AG08395 (cell line): ENCODE measurements around the gene IDI2.
"Not testable (repeated sequence)": the region's sequence is repeated elsewhere in the genome, so short reads cannot be mapped to it uniquely, and the experiment has no call there.

Experiments
- DNase-seq: peaks from one replicate; pipeline ENCODE4 v3.0.0; 2012; ENCODE audit warnings: mixed read lengths, low spot score

The IDI2 gene

DNA sequence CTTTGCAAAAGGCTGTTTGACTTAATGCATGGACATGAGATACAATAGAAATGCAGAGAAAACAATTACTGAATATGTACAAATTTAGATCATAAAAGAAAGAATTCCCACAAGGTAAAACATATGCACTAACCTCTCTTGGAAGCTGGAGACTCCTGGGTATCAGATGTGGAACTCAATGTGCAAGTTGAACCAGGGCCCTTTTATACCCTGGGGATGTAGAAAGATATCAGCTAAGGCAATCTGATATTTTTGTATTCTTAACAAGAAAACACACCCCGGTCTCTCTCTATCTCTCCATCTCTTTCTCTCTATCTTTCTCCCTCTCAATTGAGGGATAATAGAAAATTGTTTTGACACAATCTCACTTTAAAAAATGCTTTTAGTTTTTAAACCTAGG is at the start of gene IDI2:
TSS of gene IDI2 (minus strand) at position 177 of the 400 bp plus-strand sequence. CDS start 1,136 bp downstream, outside the sequence.
- DNase-seq, result no peak

DNA sequence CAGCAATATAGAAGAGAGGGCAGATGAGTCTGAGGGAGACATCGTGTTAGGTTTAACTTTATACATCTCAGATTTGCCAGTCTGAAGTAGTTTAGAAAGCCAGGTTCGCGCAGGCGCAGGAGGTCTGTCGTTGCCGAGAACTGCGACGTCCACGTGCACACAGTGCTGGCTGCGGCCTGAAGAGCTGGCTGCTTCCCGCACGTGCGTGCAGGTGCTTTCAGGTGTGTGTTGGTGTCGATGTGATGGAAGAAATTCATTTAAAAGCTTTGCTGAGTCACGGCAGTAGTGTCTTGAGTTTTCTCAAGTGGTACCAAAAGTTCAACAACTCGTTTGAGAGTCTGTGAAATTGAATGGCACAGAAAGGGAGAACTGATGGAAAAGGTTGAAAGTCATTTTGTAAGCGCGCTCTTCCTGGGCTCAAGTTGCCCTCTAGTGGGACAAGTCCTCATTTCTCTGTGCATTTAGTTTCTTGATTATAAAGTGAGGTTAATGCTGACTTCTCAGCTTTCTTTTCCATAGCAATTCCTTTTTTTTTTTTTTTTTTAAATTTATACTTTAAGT is 49.2 kb upstream of the IDI2 start:
- no peak for DNase-seq

DNA sequence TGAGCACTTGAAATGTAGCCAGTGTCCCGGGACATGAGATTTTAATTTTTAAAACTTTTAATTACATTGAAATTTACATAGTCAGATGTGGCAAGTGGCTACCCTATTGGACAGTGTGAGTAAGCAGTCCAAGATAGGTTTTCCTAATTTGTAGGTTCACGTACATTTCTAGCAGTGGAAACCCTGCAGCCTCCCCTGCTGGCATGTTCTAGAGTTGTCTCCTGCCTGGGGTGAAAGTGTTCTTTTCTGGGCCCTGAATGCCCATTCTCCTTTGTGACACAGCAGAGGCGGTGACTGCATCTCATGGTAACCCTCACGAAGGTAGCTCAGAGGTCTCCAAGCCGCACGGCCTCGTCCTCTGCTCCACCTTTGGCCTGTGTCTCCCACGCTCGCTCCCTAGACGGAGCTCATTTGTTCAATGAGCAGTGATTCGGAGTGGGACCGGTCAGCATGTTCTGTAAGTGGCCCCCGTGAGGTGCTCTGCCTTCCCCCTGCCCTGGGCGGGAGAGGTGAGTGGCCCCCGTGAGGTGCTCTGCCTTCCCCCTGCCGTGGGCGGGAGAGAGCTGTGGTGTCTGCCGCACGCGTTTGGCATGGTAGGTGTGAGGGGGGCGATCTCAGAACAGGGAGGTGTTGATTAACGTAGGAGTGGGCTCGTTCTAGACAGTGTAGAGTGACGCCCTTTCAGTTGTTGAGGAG is 48.5 kb upstream of the IDI2 start:
- no peak for DNase-seq

DNA sequence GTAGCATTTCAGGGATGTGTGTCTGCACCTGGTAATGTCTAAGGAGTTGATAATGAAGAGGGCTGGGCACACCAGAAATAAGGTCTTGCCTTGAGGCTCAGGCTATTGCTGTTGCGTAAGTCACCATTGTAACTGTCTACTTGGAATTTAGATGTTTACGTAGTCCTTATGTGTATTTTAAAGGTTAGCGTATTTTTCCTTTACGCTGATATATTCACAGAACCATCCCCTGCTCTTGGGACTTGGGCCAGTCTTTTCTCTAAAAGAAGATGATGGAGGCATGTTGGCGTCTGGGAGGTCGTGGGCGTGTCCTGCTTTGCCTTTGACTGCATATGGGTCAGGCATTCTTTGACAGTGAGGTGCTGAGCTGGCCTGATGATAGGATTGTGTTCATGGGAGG is 45.3 kb upstream of the IDI2 start:
- no peak for DNase-seq

DNA sequence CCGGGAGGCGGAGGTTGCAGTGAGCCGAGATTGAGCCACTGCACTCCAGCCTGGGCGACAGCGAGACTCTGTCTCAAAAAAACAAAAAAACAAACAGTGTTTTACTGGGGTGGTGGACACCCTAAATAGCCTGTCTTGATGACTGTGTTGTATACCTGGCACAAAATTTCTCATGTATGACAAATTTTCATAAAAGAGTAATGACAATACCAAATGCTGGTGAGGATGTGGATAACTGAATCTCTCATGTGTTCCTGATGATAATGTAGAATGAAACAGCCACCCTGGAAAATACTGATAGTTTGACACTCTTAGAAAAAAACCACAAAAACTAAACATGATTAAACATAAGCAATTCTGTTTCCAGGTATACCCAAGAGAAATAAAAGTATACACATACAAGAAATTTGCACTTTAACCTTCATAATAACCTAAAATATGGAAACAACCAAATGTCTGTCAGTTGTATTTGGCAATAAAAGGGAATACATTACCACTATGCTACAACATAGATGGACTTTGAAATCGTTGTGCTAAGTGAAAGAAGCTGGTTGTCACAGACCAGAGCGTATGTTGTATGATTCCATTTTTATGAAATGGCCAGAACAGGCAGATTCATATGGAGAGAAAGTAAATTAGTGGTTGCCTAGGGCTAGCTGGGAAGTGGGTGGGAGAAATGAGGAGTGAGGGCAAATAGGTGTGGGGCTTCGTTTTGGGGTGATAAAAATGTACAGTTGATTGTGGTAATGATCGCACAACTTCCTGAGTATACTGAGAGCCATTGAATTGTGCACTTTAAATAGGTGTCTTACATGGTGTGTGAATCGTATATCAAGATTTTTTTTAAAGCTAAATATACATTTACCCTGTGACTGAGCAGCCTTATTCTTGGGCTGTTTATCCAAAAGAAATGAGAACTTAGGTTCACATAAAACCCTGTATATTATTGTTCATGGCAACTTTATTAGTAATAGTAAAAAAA is 43.0 kb upstream of the IDI2 start:
- DNase-seq, result no peak

DNA sequence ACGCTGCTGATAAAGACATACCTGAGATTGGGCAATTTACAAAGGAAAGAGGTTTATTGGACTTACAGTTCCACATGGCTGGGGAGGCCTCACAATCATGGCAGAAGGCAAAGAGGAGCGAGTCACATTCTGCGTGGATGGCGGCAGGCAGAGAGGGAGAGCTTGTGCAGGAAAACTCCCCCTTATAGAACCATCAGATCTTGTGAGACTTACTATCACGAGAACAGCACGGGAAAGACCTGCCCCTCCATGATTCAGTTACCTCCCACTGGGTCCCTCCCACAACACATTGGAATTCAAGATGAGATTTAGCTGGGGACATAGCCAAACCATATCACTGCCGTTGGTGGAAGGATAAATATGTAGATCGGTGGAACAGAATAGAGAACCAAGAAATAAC is 41.1 kb upstream of the IDI2 start:
- not testable (repeated sequence) for DNase-seq

DNA sequence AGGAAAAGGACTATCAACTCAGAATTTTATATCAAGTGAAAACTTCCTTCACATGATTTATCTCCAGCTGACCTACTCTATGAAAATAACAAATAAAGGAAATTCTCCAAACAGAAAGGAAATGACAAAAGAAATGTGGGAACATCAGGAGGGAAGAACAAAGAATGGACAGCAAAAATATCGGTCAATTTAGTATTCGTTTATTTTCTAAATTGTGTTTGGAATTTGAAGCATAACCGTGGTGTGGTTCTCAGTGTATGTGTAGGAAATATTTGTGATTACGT is 39.2 kb upstream of the IDI2 start:
- DNase-seq, result no peak

DNA sequence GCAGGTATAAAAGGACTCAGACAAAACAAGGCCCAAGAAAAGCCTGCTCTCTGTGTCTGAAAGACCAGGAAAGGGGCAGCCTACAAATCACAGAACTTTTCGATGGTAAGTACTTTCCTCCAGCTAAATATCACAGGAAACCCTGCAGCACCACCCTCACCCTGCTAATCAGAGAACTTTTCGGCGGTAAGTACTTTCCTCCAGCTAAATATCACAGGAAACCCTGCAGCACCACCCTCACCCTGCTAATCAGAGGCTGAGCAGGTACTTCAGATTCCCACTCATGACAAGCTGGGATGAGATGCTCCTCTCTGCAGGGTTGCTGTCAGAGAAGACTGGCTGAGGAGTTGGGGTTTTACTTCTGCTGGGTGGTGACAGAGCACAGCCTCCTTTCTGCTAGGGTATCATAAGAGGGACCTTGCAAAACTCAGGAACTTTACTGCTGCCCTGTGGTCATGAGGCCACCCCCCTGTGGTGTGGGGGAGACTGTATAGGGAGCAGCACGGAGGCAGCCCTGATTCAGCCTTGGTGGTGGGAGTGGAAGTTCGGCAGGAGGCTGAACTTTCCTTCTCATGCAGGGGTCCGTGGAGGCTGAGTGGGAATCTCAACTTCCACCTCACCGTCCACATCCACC is 37.7 kb upstream of the IDI2 start:
- no peak for DNase-seq

DNA sequence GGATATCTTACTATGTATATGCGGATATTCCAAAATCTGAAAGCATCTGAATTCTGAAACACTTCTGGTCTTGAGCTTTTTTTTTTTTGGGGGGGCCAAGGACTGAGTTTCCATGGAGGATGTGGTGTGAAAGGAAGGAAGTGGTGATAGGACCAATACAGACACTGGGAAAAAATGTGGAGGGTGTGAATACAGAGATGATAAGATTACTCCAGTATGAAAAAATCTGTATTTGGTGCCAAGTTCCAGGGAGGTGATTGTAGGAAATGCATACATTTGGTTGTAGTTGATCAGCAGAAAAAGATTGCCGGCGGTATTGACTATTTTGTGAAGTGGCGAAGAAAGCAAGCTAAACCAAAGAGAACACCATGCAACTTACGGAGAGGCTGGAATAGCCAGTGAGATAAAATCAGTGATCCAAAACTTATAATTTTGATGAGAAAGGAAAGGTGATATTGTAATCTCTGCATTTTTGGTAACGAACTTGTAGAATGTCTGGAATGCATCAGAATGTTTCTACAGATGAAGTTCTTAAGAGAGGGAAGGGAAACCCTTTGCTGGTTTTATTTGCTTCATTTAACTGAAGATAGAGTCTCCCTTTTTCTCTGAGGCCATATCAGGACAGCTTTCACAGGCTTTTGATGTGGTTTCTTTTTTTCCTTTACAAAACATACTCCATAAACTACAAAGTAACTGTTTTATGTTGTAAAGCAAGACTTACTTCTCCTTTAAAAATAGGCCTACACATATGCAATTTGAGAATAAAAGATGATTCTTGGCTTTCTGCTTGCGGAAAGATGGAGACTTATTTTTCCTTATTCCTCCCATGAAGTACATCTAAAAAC is 36.5 kb upstream of the IDI2 start:
- DNase-seq, result peak; percentile 35

DNA sequence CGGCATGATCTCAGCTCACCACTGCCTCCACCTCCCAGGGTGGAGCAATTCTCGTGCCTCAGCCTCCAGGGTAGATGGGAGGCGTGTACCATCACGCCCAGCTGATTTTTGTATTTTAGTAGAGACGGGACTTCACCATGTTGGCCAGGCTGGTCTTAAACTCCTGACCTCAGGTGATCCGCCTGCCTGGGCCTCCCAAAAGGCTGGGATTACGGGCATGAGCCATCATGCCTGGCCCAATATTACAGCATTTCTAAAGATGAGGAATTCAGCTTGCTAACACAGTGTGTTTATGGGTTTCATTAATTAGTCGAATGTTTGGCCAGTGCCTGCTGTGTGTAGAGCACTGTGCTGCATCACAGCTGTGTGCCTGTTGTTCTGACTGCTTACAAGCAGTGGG is 34.2 kb upstream of the IDI2 start:
- DNase-seq, result no peak

DNA sequence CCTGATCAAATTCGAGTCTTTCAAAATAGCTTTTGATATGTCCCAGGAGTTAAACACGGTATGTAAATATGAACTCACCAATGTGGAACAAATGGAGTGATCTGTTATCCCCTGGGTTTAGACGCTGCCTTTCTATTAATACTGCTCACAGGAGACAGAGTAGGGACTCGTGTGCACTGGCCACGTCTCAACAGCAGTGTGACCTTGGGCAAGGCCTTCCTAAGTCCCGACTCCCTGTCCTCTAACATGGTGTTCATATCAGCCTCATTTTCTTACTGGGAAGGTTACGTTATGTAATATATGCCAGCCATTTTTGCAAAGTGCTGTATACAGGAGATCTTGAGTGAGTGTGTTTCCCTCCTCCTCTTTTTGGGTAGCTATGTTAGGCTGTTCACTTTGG is 32.4 kb upstream of the IDI2 start:
- no peak for DNase-seq

DNA sequence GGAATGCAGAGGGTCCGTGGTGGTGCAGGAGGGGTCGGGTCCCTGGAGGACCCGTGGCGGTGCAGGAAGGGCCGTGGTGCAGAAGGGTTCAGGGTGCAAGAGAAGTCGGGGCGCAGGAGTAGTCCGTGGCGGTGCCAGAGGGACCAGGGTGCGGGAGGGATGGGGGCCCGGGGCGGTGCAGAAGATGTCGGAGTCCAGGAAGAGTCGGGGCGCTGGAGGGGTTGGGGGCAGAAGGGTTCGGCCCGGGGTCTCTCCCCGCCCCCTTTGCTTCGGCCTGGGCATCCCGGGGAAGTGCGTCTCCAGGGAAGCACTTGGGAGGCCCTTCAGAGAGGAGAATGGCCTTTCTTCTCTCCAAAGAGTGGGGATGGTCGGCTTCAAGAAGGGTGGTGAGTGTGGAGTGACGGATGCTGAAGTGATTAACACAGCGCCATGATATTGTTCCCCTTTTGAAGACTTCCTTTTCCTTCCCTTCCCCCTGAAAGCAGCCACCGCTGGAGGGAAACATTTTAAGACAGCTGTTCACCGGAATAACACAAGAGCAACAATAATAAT is 31.5 kb upstream of the IDI2 start:
- DNase-seq, result no peak

DNA sequence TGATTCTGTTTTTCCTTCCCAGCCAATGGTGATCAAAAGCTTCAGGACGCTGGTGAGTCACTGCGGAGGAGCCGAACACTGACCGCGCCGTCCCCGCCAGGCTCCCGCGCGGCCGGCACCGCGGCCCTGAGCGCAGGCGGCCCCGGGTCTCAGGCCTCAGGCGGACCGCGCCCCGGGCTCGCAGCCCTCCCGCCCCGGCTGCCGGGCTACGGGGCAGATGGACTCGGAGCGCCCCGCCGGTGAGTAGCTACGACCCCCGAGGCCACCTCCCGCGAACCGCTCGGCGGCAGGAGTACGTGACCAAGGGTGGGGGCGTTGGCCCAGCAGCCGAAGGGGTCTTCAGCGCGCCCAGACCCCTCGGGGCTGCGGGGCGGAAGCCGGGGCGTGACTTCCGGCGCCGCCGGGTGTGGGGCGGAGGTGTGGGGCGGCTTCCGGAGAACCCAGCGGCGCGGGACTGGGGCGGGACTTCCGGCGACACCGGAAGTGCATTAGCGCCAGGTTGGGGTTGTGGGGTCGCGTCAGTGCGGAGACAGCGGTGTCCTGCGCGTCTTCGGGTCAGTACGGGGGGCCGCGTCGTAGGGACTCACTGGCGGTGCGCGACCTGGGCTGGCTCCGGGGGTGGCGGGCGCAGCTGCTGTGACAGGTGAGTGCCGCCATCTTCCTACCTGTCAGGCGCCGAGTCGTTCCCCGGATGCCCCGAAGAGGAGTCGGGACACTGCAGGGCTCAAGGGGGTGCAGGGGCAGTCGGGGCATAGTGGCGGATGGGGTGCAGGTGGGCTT is 30.9 kb upstream of the IDI2 start, which contains the start of gene WDR37:
TSS of gene WDR37 (plus strand) at position 60 of the 780 bp plus-strand sequence. CDS start 15,771 bp downstream, outside the sequence.
- DNase-seq, result peak; percentile 92

DNA sequence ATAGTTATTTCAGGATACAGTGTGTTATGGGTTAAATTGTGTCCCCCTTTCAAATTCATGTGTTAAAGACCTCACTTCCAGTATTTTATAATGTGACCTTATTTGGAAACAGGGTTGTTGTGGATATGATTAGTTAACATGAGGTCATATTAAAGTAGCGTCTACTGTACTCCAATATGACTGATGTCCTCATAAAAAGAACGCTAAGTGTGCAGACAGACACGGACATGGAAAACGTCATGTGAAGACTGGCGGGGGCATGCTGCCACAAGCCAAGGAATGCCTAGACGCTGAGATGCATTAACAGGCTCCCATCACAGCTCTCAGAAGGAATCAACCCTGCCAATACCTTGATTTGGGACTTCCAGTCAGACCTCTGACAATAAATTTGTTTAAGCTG is 29.0 kb upstream of the IDI2 start:
- no peak for DNase-seq

DNA sequence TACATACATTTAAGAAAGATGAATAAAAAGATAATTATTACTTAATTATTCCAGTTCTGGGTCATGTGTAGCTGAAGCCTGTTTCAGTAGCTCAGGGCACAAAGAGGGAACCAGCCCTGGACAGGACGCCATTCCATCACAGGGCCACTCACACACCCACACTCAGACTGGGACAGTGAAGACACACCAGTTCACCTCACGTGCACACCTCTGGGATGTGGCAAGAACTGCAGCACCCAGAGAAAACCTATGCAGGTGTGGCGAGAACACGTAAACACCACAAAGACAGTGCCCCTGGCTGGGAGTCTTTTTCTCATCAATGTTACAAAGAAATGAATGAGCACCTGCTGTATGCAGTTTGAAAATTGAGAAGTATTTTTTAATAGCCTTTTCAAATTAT is 24.9 kb upstream of the IDI2 start:
- no peak for DNase-seq

DNA sequence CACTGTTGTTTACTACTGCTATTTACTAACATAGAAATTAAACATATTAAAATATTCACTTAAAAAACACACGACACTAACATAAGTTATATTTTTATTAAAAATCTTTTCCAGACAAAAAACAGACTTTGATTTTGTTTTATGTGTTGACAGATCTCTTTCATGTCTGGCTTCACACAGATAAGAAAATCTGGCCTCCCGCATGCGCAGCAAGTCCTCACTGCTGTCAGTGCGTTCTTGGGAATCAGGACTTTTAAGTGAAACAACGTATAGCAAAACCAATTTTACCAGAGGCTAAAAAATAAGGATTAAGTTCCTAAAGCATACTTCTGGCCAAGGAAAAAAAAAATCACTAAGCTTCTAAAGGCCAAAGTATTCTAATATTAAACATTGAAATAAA is 24.5 kb upstream of the IDI2 start:
- DNase-seq, result no peak

DNA sequence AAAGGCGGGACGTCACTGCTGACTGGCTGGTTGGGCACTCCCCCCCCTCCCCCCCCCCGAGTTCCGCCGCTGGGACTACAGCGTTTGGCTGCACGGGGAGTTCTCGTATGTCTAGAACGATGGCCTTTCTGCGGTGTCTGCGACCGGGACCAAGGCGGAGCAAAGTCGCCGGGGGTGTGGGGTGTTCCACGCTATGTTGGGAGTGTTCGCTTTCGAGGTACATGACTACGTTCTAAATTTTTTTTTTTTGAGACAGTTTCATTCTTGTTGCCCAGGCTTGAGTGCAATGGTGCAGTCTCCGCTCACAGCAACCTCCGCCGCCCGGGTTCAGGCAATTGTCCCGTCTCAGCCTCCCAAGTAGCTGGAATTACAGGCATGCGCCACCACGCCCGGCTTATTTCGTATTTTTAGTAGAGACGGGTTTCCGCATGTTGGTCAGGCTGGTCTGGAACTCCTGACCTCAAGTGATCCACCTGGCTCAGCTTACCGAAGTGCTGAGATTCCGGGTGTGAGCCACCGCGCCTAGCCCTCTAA is 23.8 kb upstream of the IDI2 start:
- no peak for DNase-seq

DNA sequence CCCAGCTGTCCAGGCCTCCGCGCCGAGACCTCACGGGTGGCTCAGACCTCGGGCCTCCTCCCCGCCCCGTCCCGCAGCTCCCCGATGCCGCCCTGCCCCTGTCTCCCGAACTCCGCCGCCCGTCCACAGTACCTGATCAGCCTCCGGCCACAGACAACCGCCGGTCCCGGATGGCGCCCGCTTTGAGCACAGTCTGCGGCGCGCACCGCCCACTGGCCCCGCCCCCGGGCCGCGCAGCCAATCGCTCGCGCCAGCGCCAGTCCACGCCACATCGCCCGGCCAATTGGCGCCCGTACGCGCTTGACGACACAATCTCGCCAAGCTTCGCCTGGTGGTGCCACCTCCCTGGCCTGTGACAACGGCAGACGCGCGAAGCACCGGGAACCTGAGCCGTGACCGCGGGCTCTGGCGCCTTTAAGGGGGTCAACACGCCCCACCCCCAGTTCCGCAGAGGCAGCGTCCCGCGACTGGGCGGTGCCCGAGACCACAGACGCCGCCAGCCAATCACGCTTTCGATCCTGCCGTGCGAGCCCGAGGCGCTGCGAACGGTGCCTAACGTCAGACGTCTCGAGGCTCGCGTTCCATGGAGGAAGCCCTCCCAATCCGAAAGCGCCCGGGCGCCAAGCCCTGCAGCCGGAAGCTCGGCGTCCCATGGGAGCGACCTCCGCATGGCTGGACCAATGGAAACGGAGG is 23.2 kb upstream of the IDI2 start, which contains the start of gene IDI1:
TSS of gene IDI1 (minus strand) at position 388 of the 693 bp plus-strand sequence. CDS start at position 272, 116 bp downstream.
- DNase-seq, result peak; percentile 98

DNA sequence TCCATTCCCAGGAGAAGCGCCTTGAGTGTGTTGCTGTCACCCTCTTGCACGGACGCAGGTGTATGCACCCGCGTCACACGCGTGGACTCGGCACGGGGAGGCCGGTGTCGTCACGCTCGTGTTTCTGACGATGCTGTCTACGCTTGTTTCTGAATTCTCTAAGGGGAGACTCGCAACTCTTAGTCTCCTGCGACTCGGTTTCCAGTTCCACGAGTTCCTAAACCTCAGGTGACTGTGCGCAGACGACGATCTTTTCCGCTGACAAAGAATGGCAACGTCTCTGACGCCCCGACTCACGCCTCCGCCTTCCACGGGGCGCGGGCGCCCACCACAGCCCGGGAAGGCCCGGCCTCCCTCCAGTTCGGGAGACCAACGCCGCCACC is 22.7 kb upstream of the IDI2 start:
- no peak for DNase-seq
